ENCODE results near the gene SMTNL2. TPM values are rescaled to one million over a fixed set of nuclear protein-coding genes. Genes with fewer than 3 reads are reported as not detected.

Gene SMTNL2
- not detected for total RNA-seq

GRCh38 chr17:4584101-4584916 lies at the start of gene SMTNL2:
TSS of gene SMTNL2 (plus strand) at chr17:4584529. CDS start at chr17:4584606, 77 bp downstream.
- Mint-ChIP-seq H3K27ac (no peak within 1 kb of the TSS), H3K36me3 (no peaks in the 10 kb centered on the region), H3K9me3 (no peaks in the 10 kb centered on the region)
- DNase-seq (ENCODE audit: low spot score in 2 of 2) (no peak), ATAC-seq (peak; percentile 26 to 58)

DNA sequence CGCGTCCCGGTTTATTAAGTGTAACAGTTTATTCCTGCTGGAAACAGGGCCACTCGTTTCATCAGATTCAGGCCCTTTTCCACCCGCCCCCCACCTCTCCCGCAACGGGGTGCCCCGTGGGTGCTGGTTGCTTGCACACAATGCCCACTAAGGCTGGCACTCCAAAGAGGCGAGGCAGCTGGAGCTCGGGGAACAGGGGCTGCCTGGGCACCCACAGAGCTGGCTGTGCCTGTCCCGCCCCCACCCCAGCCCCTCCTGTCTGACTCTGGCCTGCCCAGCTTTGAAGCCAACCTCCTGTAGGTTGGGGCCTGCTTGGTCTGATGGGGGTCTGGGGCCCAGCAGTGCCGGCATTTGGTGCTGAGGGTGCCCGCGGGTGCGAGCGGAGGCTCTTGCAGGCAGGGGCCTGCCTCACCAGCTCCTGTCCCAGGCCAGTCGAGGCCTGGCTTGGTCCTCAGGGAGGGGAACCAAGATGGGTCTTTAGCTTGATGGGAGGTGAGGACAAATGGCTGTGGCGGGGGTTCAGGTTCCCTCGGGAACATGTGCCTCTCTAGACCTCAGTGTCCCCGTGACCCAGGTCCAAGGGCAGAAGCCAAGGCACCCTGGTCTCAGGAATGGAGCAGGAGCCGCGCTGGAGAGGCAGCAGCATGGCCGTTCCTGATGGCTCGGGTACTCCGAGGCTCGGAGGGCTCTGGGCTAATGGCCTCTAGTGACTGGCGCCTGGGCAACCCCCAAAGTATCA lies 49.2 kb upstream of the SMTNL2 start:
- ATAC-seq (no peak), DNase-seq (ENCODE audit: low spot score in 2 of 2) (no peak)
- no peak overlapping the region for H3K27ac Mint-ChIP-seq
- no peaks in the 10 kb centered on the region for H3K9me3 Mint-ChIP-seq
- H3K36me3 Mint-ChIP-seq, result no peaks in the 10 kb centered on the region

DNA sequence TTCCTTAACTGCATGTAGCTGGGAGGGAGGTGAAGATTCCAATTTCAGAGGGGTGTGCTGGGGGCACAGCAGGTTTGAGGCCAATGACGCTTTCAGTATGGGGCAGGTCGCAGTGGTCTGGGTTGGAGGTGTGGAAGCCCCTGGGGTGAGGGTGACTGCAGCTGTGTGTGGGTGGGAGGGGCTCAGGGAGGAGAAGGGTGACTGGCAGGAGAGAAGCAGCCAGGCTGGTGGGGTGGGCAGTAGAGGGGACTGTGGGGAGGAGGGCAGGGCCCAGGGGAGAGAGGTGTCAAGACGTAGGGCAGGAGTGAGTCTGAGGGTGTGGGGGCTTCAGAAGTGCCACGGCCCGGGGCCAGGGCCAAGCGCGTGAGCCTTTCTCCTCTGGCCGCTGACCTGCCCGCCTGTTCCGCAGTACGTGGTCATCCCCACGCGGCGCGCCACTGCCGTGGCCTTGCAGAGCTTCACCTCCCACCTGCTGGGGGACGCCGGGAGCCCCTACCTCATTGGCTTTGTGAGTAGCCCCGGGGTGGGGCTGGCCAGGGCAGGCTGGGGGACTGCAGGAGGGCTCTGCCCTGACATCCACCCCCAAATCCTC lies 48.6 kb upstream of the SMTNL2 start:
- no peaks in the 10 kb centered on the region for H3K9me3 Mint-ChIP-seq
- DNase-seq (ENCODE audit: low spot score in 2 of 2) (no peak), ATAC-seq (no peak)
- H3K27ac Mint-ChIP-seq, result no peak overlapping the region
- no peaks in the 10 kb centered on the region for H3K36me3 Mint-ChIP-seq

GRCh38 chr17:4536259-4536741 lies 48.0 kb upstream of the SMTNL2 start:
- no peak for DNase-seq (ENCODE audit: low spot score in 2 of 2)
- no peaks in the 10 kb centered on the region for H3K36me3 Mint-ChIP-seq

DNA sequence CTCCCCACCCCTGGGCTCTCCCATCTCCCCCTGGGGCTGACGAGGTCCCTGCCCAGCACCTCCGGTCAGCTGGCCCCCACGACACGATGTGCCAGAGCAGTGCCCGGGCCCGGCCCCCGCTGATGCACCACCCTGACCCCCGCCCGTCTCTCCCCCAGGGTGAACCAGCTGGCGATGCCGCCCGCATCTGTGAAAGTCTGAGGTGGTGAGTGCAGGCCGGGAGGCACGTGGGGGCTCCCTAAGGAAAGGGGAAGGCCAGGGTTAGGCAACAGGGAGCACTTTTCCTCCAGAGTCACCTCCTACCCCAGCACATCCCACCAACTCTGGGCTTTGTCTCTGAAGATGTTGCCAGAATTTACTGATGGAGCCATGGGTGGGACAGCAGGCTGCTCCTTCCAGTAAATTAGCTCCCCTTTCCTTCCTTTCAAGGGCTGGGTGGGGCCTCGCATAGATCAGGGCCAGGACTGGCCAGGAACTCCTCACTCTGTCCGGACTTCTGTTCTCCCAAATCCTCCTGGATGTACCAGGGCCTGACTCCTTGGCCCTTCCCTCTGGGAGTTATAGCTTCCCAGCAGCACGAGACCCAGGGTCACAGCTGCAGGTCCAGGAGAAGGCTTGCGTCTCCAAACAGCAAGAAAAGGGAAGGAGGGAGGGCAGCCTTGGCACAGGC lies 47.5 kb upstream of the SMTNL2 start:
- no peak for ATAC-seq
- Mint-ChIP-seq H3K36me3 (no peaks in the 10 kb centered on the region), H3K9me3 (no peaks in the 10 kb centered on the region), H3K27ac (no peak overlapping the region)
- no peak for DNase-seq (ENCODE audit: low spot score in 2 of 2)

More at GRCh38 chr17:4536259-4536741, 48.0 kb upstream of the SMTNL2 start:
- Mint-ChIP-seq H3K9me3 (no peaks in the 10 kb centered on the region), H3K27ac (no peak overlapping the region)
- no peak for ATAC-seq

DNA sequence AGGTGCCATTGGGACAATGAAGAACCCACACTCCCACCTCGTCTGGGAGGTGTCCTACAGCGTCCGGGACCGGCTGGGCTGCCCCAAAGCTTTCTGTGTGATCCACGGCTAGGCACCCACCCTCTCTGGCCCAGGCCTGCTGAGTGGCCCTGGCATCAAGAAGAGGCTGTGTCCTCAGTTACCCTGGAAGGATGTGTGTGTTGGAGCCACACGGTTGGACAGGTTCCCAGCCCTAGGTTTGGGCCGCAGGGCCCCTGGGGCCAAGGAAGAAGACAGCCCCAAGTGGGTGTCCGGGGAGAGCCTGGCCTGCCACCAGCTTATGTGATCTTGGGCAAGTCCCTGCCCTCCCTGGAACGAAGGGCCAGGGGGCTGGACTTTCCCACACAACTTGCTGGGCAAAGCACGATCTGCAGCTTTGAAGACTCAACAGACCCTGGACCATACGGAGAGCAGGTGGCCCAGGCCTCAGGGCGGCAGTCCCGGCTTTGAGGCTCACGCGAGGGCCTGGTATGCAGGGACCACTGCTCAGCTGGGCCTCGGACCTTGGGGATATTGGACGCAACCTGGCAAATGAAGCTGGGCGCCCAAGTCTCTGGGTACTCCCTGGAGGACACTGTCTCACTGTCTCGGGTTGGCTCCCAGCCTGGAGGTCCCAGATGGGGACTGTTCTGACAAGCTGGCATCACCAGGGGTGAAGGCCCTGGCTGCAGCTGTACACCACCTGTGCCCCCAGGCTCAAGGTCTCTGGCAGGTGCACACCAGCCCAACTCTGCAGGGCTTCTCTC lies 46.7 kb upstream of the SMTNL2 start:
- DNase-seq (ENCODE audit: low spot score in 2 of 2), result no peak
- H3K9me3 Mint-ChIP-seq, result no peaks in the 10 kb centered on the region
- H3K36me3 Mint-ChIP-seq, result no peaks in the 10 kb centered on the region
- no peak for ATAC-seq
- no peak overlapping the region for H3K27ac Mint-ChIP-seq

DNA sequence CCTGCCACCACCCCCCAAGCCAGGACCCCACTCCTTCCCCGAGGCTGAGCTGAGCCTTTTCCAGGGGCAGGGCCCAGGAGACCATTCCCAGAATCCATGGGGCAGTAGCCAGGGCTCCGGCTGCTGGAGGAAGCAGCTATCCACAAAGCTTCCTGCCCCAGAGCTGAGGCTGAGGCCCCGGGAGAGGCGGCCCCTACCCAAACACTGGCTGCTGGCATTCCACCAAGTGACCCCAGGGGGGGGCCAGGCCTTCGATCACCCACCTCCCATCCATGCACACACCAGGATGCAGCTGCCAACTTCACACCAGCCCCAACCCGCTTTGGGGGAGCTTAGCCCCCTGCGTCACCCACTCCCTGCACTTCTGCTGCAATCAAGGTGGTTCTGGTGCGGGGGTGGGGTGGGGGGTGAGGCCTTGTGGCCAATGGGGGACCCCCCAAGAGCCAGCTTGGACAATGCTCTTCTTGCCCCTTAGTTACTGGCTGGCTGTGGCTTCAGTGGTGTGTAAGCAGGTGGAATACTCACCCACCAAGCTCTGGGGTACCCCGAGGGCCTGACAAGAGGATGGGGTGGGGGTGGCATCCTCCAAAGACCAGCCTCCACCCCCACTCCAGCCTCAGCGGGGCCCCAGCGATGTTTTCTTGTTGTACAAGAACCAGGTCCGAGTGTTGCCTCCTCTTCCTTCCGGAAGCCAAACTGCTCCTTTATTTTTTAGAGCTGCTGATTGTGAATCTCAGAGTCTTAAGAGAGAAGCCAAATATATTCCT lies 45.9 kb upstream of the SMTNL2 start:
- DNase-seq (ENCODE audit: low spot score in 2 of 2), result no peak
- H3K9me3 Mint-ChIP-seq, result no peaks in the 10 kb centered on the region
- ATAC-seq, result no peak
- no peak overlapping the region for H3K27ac Mint-ChIP-seq
- H3K36me3 Mint-ChIP-seq, result no peaks in the 10 kb centered on the region

GRCh38 chr17:4539025-4539424 lies 45.3 kb upstream of the SMTNL2 start:
- ATAC-seq, result no peak
- H3K27ac Mint-ChIP-seq, result no peak overlapping the region
- H3K36me3 Mint-ChIP-seq, result no peaks in the 10 kb centered on the region
- no peaks in the 10 kb centered on the region for H3K9me3 Mint-ChIP-seq
- no peak for DNase-seq (ENCODE audit: low spot score in 2 of 2)

GRCh38 chr17:4539576-4540223 lies 44.6 kb upstream of the SMTNL2 start:
- H3K9me3 Mint-ChIP-seq, result no peaks in the 10 kb centered on the region
- H3K36me3 Mint-ChIP-seq, result no peaks in the 10 kb centered on the region
- peak overlapping the region in 1 of 2 donors; percentile 50 for H3K27ac Mint-ChIP-seq
- ATAC-seq (no peak), DNase-seq (ENCODE audit: low spot score in 2 of 2) (no peak)

- ATAC-seq (no peak), DNase-seq (ENCODE audit: low spot score in 2 of 2) (no peak)
- H3K27ac Mint-ChIP-seq, result no peak overlapping the region
- no peaks in the 10 kb centered on the region for H3K36me3 Mint-ChIP-seq
- no peaks in the 10 kb centered on the region for H3K9me3 Mint-ChIP-seq
Measured at GRCh38 chr17:4540224-4540651, 44.1 kb upstream of the SMTNL2 start.

GRCh38 chr17:4540687-4541327 lies 43.5 kb upstream of the SMTNL2 start:
- ATAC-seq, result no peak

GRCh38 chr17:4541328-4542002 lies 42.9 kb upstream of the SMTNL2 start:
- DNase-seq (ENCODE audit: low spot score in 2 of 2), result no peak
- no peak for ATAC-seq
- Mint-ChIP-seq H3K9me3 (no peaks in the 10 kb centered on the region), H3K36me3 (no peaks in the 10 kb centered on the region), H3K27ac (peak overlapping the region in 1 of 2 donors; percentile 69)

More at GRCh38 chr17:4540687-4541327, 43.5 kb upstream of the SMTNL2 start:
- Mint-ChIP-seq H3K9me3 (no peaks in the 10 kb centered on the region), H3K27ac (peak overlapping the region in 1 of 2 donors; percentile 45), H3K36me3 (no peaks in the 10 kb centered on the region)
- no peak for DNase-seq (ENCODE audit: low spot score in 2 of 2)

DNA sequence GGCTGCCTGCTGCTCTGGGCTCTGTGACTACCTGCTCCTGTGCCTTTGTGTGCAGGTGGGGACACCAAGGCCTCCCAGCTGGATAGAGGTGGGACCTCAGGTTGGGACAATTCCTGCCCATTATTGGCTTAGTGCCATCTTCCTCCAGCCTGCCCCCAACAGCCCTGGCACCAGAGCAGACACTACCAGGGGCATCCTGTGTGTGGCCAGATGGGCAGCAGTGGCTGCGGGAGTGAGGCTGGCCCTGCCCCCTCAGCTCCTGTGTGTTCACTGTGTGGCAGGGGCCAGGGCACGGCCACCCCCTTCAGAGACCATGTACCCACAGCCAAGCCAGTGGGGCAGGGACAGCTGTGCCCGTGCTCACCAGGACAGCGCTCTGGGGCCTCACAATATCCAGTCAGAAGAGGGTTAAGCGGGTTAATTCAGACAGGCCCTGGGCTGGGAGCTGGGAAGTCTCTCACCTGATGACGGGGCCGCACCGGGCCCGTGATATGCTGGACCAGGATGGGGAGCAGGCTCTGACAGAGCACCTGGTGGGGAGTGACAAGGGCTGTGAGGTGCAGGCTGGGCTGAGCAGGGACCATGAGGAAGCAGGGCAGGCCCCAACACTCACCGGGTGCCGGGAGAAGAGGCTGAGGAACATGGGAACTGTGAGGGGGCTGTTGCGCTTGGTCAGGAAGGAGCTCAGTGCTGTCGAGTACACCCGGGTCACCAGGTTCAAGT lies 42.2 kb upstream of the SMTNL2 start:
- Mint-ChIP-seq H3K27ac (peak overlapping the region; percentile 69 to 91), H3K36me3 (no peaks in the 10 kb centered on the region), H3K9me3 (no peaks in the 10 kb centered on the region)
- no peak for DNase-seq (ENCODE audit: low spot score in 2 of 2)
- no peak for ATAC-seq

Measured in activated naive CD4-positive, alpha-beta T cell treated with anti-CD3 and anti-CD28 coated beads, Interleukin-2, amount 50 U/mL, for 72 hours (primary cell).